Measurements from ENCODE around the gene TVP23B.
"Not testable (repeated sequence)": the region's sequence is repeated elsewhere in the genome, so short reads cannot be mapped to it uniquely, and the experiment has no call there.

The TVP23B gene

GRCh38 chr17:18780991-18781718 is at the start of gene TVP23B:
TSS of gene TVP23B (plus strand) at chr17:18781183. CDS start at chr17:18781294, 111 bp downstream.
- DNase-seq (ENCODE audit: low spot score): peak; percentile 89

GRCh38 chr17:18732438-18732837 is 48.5 kb upstream of the TVP23B start:
- not testable (repeated sequence) for DNase-seq (ENCODE audit: low spot score)

- not testable (repeated sequence) for DNase-seq (ENCODE audit: low spot score)
Observed at GRCh38 chr17:18733350-18733749, 47.6 kb upstream of the TVP23B start.

GRCh38 chr17:18739616-18740391 is 41.2 kb upstream of the TVP23B start:
- DNase-seq (ENCODE audit: low spot score): peak; percentile 16

GRCh38 chr17:18741228-18741627 is 39.8 kb upstream of the TVP23B start:
- not testable (repeated sequence) for DNase-seq (ENCODE audit: low spot score)

- DNase-seq (ENCODE audit: low spot score): not testable (repeated sequence)
Observed at GRCh38 chr17:18743699-18744421, 37.1 kb upstream of the TVP23B start, which contains the start of gene FBXW10. TSS of gene FBXW10 (plus strand) at chr17:18744054. CDS start at chr17:18744245, 191 bp downstream.

GRCh38 chr17:18744726-18745125 is 36.3 kb upstream of the TVP23B start:
- not testable (repeated sequence) for DNase-seq (ENCODE audit: low spot score)

GRCh38 chr17:18746551-18746950 is 34.4 kb upstream of the TVP23B start:
- DNase-seq (ENCODE audit: low spot score): not testable (repeated sequence)

- not testable (repeated sequence) for DNase-seq (ENCODE audit: low spot score)
Observed at GRCh38 chr17:18747501-18747900, 33.5 kb upstream of the TVP23B start.

GRCh38 chr17:18750242-18750641 is 30.7 kb upstream of the TVP23B start:
- not testable (repeated sequence) for DNase-seq (ENCODE audit: low spot score)

- DNase-seq (ENCODE audit: low spot score): not testable (repeated sequence)
Observed at GRCh38 chr17:18753829-18754409, 27.1 kb upstream of the TVP23B start.

GRCh38 chr17:18755969-18756368 is 25.0 kb upstream of the TVP23B start:
- DNase-seq (ENCODE audit: low spot score): not testable (repeated sequence)

- DNase-seq (ENCODE audit: low spot score): not testable (repeated sequence)
Observed at GRCh38 chr17:18757368-18758044, 23.5 kb upstream of the TVP23B start.

GRCh38 chr17:18758344-18758743 is 22.6 kb upstream of the TVP23B start:
- not testable (repeated sequence) for DNase-seq (ENCODE audit: low spot score)

GRCh38 chr17:18760221-18760620 is 20.8 kb upstream of the TVP23B start:
- DNase-seq (ENCODE audit: low spot score): not testable (repeated sequence)

GRCh38 chr17:18770572-18770971 is 10.4 kb upstream of the TVP23B start:
- DNase-seq (ENCODE audit: low spot score): not testable (repeated sequence)

GRCh38 chr17:18771066-18771465 is 9.9 kb upstream of the TVP23B start:
- DNase-seq (ENCODE audit: low spot score): not testable (repeated sequence)

- no peak for DNase-seq (ENCODE audit: low spot score)
Observed at GRCh38 chr17:18772471-18772870, 8.5 kb upstream of the TVP23B start.

GRCh38 chr17:18781805-18782204 is 822 bp downstream of the TVP23B start:
- not testable (repeated sequence) for DNase-seq (ENCODE audit: low spot score)

- DNase-seq (ENCODE audit: low spot score): not testable (repeated sequence)
Observed at GRCh38 chr17:18785933-18786332, 5.0 kb downstream of the TVP23B start.

- DNase-seq (ENCODE audit: low spot score): not testable (repeated sequence)
Observed at GRCh38 chr17:18786890-18787289, 5.9 kb downstream of the TVP23B start.
